Tibial nerve (tissue), 4 donors: ENCODE results near the gene MED26. TPM values are rescaled to one million over a fixed set of nuclear protein-coding genes. Genes with fewer than 3 reads are reported as not detected.

Experiments used
- DNase-seq, 2 donors: peaks; one replicate each; pipeline ENCODE4 v3.0.0-alpha.2; 2019; ENCODE audit warnings: low spot score in 2 of 2
- H3K27ac ChIP-seq, 4 donors: fragments of 200-600 bp; sonication (generic) in 3 of 4; one replicate each; pipeline ENCODE4 v1.5.1; 2017 to 2019; ENCODE audit warnings: mild to moderate bottlenecking in 1 of 4
- H3K27me3 ChIP-seq, 2 donors: fragments of 200-600 bp; sonication (generic) in 1 of 2; one replicate each; pipeline versions ENCODE4 v1.5.1 to v1.6.0; 2017 to 2019
- H3K36me3 ChIP-seq, 3 donors: fragments of 200-600 bp; sonication (generic); one replicate each; pipeline ENCODE4 v1.5.1; 2018 to 2019
- H3K4me1 ChIP-seq, 4 donors: fragments of 200-600 bp; sonication (generic) in 3 of 4; one replicate each; pipeline ENCODE4 v1.5.1; 2017 to 2019
- H3K4me3 ChIP-seq, 4 donors: fragments of 200-600 bp; sonication (generic) in 3 of 4; one replicate each; pipeline ENCODE4 v1.5.1; 2017 to 2019; ENCODE audit warnings: mild to moderate bottlenecking in 1 of 4, moderate library complexity in 1 of 4
- H3K9me3 ChIP-seq, 4 donors: fragments of 200-600 bp; sonication (generic) in 3 of 4; one replicate each; pipeline ENCODE4 v1.5.1; 2017 to 2019
- CTCF ChIP-seq, 5 experiments: fragments of 200-600 bp in 3 of 5; fragments of 450-650 bp in 2 of 5; sonication (generic) in 3 of 5; IDR thresholded peaks; one replicate each; pipeline ENCODE4 v1.5.1; 2016 to 2019; ENCODE audit warnings: antibody characterized with exemption in 5 of 5, mild to moderate bottlenecking in 3 of 5, moderate library complexity in 2 of 5
- EP300 ChIP-seq, 2 donors: sonication (generic); formaldehyde crosslinking; IDR thresholded peaks; one replicate each; pipeline ENCODE4 v1.6.1; 2017; ENCODE audit warnings: antibody characterized with exemption in 2 of 2, mild to moderate bottlenecking in 1 of 2
- POLR2A ChIP-seq, 2 donors: fragments of 450-650 bp; IDR thresholded peaks; one replicate each; pipeline ENCODE4 v1.6.1; 2017; ENCODE audit warnings: antibody characterized with exemption in 2 of 2, mild to moderate bottlenecking in 2 of 2, moderate library complexity in 2 of 2
- WGBS, 2 donors: methylation state at CpG; one replicate each; pipeline ENCODE4 v1.1.5; 2018; 5-methylcytosine and 5-hydroxymethylcytosine counted together
- total RNA-seq, 4 donors: library from RNA; depleted of rRNA; stranded (reverse); fragments of >200 nt; gene quantifications; one replicate each; pipeline ENCODE4 v1.1.0, GENCODE V29; 2016

MED26 gene
- total RNA-seq, 4 donors from 2014 or later = 6.1 to 14.2 (median 11.7) TPM

GRCh38 chr19:16604615-16605014 lies 23.4 kb downstream of the MED26 start:
- no peak for TF ChIP-seq CTCF (IDR thresholded peaks at IDR 0.05)
- no peak overlapping the region for H3K27ac ChIP-seq
- no peaks in the 10 kb centered on the region for H3K9me3 ChIP-seq
- H3K4me3 ChIP-seq = no peak overlapping the region
- H3K27me3 ChIP-seq = no peaks in the 10 kb centered on the region
- no peaks in the 10 kb centered on the region for H3K36me3 ChIP-seq
- peaks cover 0 to 95% (median 29%) of the 10 kb centered on the region in 4 donors for H3K4me1 ChIP-seq
- 91 to 97% methylated on average over 6 of the region's 6 CpGs for WGBS, 2 donors
- DNase-seq = no peak

- H3K36me3 ChIP-seq = no peaks in the 10 kb centered on the region
- H3K4me1 ChIP-seq = peaks cover 0 to 95% (median 20%) of the 10 kb centered on the region in 4 donors
- WGBS, 2 donors = 50 to 58% methylated on average over 3 of the region's 3 CpGs
- H3K4me3 ChIP-seq = no peak overlapping the region
- DNase-seq = no peak
- H3K27me3 ChIP-seq = no peaks in the 10 kb centered on the region
- H3K27ac ChIP-seq = no peak overlapping the region
- TF ChIP-seq EP300 (IDR thresholded peaks at IDR 0.05) = no peak
- no peak for TF ChIP-seq POLR2A (IDR thresholded peaks at IDR 0.05)
- TF ChIP-seq CTCF (IDR thresholded peaks at IDR 0.05) = no peak
- H3K9me3 ChIP-seq = no peaks in the 10 kb centered on the region
Measured at GRCh38 chr19:16603090-16603489, 24.9 kb downstream of the MED26 start.

- no peak overlapping the region for H3K4me3 ChIP-seq
- H3K27ac ChIP-seq = no peak overlapping the region
- H3K4me1 ChIP-seq = peaks cover 0 to 90% (median 10%) of the 10 kb centered on the region in 4 donors
- no peak for DNase-seq
- H3K36me3 ChIP-seq = no peaks in the 10 kb centered on the region
- 94 to 98% methylated on average over 18 to 20 of the region's 20 CpGs for WGBS, 2 donors
- H3K27me3 ChIP-seq = no peaks in the 10 kb centered on the region
- H3K9me3 ChIP-seq = no peaks in the 10 kb centered on the region
- TF ChIP-seq CTCF (IDR thresholded peaks at IDR 0.05) (no peak), EP300 (IDR thresholded peaks at IDR 0.05) (no peak), POLR2A (IDR thresholded peaks at IDR 0.05) (no peak)
Measured at GRCh38 chr19:16601378-16602052, 26.5 kb downstream of the MED26 start.

- no peak overlapping the region for H3K27ac ChIP-seq
- peaks cover 0 to 90% (median 6%) of the 10 kb centered on the region in 4 donors for H3K4me1 ChIP-seq
- no peak overlapping the region for H3K4me3 ChIP-seq
- H3K27me3 ChIP-seq = no peaks in the 10 kb centered on the region
- no peak for DNase-seq
- no peaks in the 10 kb centered on the region for H3K9me3 ChIP-seq
- TF ChIP-seq POLR2A (IDR thresholded peaks at IDR 0.05) = no peak
- no peak for TF ChIP-seq EP300 (IDR thresholded peaks at IDR 0.05)
- no peak for TF ChIP-seq CTCF (IDR thresholded peaks at IDR 0.05)
- H3K36me3 ChIP-seq = no peaks in the 10 kb centered on the region
- 90 to 92% methylated on average over 5 of the region's 5 CpGs for WGBS, 2 donors
Measured at GRCh38 chr19:16600824-16601223, 27.2 kb downstream of the MED26 start.

- Histone ChIP-seq H3K27ac (no peak overlapping the region), H3K4me1 (peaks cover 0 to 88% (median 6%) of the 10 kb centered on the region in 4 donors), H3K27me3 (no peaks in the 10 kb centered on the region), H3K4me3 (no peak overlapping the region), H3K36me3 (no peaks in the 10 kb centered on the region), H3K9me3 (no peaks in the 10 kb centered on the region)
- TF ChIP-seq POLR2A (IDR thresholded peaks at IDR 0.05) = no peak
- TF ChIP-seq EP300 (IDR thresholded peaks at IDR 0.05) = no peak
- no peak for TF ChIP-seq CTCF (IDR thresholded peaks at IDR 0.05)
- no peak for DNase-seq
- 78 to 81% methylated on average over 5 to 6 of the region's 6 CpGs for WGBS, 2 donors
Measured at GRCh38 chr19:16599655-16600346, 28.2 kb downstream of the MED26 start.
